OCI-LY1 (cell line): Measurements from ENCODE around the gene HOXD4.

Experiments used
- CTCF ChIP-seq: fragments of 200-600 bp; sonication (generic), shearing (Covaris generic); IDR thresholded peaks from 2 replicates; pipeline ENCODE4 v1.5.1; 2017; ENCODE audit warnings: mild to moderate bottlenecking, antibody characterized with exemption, low read length, moderate library complexity, mixed read lengths
- EZH2 ChIP-seq: fragments of 200-600 bp; sonication (generic), shearing (Covaris generic); IDR thresholded peaks from 2 replicates; pipeline ENCODE4 v1.8.0; 2017; ENCODE audit warnings: borderline replicate concordance, mixed run types, mild to moderate bottlenecking, antibody characterized with exemption, low read length, moderate library complexity, mixed read lengths

GRCh38 chr2:176106581-176107539 lies 44.5 kb upstream of the HOXD4 start, which contains the start of gene HOXD11:
- TF ChIP-seq CTCF (no peak), EZH2 (no peak)
